Fibroblast of peridontal ligament (primary cell): ENCODE measurements around the gene EFHB.
"Not testable (repeated sequence)": the region's sequence is repeated elsewhere in the genome, so short reads cannot be mapped to it uniquely, and the experiment has no call there.

ENCODE experiments used
- DNase-seq: peaks from one replicate; pipeline ENCODE4 v3.0.0-alpha.2; 2010; ENCODE audit errors: extremely low read depth

Gene EFHB

DNA sequence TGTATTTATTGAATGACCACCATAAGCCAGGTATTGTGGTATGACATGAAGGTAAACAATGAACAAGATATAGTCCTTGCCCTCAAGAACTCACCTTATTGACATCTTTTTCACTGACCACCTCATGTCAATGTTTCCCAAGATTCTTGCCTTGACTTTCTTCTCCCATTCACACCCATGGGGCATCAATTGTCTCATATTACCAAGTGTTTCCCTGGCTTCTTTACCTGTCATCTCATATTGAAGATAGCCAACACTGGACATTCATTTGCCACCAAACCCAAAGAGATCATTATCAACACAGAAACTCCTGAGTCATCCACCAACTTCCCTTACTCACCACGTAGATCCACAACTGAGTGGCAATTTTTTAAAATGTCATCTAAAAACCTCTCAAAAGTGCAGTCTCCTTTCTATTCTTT is 2.2 kb downstream of the EFHB start:
- no peak for DNase-seq

DNA sequence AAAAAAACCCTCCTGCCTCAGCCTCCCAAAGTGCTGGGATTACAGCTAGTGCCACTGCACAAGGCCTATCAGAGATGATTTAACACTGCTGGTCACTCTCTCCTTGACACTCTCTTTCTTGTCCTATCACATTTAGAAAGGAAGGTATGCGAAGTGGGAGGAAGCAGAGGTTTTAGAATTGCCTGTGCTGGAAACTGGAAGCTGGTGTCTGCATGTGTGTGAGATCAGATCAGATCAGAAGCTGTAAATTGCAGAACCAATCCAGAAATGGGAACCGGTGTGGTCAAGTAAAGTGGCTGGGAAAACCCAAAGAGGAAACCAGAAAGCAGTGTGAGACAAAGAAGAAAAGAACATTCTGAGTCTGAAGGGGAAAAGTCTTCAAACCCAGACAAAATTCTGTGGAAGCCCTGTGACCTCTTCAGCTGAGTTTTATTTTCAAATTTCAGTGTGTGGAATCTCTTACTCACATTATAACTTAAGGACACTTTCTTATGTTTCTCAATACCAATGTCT is 2.8 kb downstream of the EFHB start:
- no peak for DNase-seq

DNA sequence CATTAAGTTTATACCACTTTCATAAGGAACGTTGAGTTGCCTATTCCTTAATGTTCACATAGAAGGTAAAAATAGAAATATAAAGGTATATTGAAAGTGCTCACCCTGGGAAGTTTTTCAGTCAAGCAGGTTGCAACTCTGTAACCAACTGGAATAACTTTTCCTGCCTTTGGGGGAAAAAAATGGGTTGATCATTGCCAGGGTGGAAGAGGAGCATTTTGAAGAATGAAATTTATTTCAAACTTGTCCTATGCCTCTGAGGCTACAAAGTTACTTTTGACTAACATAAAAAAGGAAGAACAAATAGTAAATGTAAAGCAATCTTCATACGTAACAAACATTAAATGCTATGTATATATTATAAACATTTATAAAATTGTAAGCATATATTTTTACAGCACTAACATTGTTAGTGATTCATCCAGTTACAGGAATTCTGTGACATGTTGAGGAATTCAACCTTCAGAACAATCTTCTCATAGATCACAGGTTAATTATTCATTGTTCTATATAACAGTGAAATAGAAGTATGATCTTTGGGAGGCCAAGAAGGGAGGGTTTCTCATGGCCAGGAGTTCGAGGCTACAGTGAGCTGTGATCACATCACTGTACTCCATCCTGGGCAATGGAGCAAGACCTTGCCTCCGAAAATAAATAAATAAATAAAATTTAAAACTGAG is 13.5 kb downstream of the EFHB start:
- no peak for DNase-seq

DNA sequence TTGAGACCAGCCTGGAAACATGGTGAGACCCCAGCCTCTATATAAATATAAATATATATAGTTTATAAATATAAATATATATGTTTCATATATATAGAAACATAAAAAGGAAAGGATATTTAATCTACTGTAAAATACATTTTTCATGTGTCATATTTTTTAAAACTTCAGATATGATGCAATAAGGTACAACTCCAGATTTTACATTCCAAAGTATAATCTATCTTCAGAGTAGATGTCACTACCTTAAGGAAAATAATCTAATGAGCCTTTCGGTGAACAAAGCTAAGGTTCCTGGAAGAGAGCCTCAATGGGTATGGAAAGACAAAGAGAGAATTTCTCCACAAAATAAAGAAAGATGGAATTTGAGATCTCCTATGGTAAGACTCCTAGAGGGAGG is 16.9 kb downstream of the EFHB start:
- DNase-seq, result no peak

DNA sequence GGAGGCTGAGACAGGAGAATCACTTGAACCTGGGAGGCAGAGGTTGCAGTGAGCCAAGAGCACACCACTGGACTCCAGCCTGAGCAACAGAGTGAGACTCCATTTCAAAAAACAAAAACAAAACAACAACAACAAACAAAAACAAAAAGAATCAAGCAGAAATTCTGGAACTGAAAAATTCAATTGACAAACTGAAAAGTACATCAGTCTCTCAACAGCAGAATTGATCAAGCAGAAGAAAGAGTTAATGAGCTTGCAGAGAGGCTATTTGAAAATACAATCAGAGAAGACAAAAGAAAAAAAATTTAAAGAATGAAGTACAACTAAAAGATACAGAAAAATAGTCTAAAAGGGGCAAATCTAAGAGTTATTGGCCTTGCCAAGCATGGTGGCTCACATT is 22.6 kb downstream of the EFHB start:
- no peak for DNase-seq

DNA sequence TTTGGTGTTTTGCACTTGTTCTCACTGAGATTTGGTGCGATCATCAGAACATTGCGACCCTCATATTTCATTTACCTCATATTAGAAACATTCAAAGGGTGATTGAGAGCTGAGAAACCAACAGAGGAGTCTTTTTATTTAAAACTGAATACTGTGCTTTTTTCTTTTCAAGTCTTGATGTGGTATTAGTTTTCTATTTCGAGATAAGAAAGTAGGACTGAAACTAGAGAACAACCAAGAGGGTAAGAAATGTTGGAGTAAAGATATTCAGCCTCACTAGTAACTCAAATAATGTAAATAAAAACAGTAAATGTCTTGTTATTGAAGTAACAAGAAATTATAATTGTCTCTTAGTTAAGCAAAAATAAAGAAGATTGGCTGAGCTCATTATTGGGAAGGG is 26.5 kb downstream of the EFHB start:
- no peak for DNase-seq

DNA sequence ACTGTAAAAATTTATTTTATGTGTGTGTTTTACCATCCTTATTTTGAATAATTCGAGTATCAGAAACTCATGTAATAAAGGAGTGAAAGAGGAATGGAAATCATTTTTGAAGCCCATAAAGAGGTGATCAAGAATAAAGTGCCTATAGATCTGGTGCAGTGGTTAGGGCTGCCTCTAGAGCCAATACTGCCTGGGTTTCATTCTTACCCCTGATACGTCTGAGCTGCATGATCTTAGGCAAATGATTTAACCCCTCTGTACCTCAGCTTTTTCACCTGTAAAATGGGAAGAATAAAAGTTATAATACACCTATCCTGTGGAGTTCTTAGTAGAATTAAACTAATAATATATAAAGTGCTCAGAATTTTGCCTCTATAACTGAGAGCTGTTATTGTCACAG is 30.4 kb downstream of the EFHB start:
- DNase-seq, result no peak

DNA sequence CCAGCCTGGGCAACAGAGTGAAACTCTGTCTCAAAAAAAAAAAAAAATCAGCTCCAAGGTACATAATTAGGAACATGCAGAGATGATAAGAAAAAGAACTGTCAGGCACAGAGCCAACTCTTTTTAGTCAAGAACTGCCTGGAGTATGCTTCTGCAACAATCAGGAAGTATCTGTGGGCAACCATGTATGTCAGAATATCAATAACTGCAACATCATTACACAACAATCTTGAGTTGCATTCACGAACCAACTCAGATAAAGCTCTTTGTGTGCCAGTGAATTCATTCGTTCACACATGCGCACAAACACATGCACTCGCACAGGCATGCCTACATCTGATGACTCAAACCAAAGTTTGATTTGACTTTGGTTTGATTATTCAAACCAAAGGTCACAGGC is 32.1 kb downstream of the EFHB start:
- DNase-seq, result peak; percentile 35

DNA sequence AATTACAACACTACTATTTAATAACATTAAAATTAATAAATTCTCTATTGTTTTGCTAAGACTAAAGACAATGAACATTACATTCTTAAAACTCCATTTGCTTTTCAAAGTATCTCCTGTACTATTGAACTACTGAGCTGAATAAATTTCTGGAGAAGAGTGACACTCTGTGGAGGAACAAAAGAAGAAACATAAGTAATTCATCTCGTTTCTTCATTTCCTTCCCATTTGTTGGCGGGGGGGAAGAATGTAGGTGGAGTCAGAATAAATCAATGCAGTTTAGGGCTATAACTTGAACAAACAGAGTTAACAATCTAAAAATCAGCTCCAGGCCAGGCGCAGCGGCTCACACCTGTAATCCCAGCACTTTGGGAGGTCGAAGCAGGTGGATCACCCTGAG is 32.7 kb downstream of the EFHB start:
- DNase-seq, result peak; percentile 53

DNA sequence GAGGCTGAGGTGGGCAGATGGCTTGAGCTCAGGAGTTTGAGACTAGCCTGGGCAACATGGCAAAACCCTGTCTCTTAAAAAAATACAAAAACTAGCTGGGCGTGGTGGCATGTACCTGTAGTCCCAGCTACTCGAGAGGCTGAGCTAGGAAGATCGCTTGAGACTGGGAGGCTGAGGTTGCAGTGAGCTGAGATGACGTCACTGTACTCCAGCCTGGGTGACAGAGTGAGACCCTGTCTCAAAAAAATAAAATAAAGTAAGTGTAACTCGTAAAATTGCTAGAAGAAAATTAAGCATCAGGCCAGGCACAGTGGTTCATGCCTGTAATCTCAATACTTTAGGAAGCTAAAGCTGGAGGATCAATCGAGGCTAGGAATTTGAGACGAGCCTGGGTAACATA is 34.2 kb downstream of the EFHB start:
- not testable (repeated sequence) for DNase-seq

DNA sequence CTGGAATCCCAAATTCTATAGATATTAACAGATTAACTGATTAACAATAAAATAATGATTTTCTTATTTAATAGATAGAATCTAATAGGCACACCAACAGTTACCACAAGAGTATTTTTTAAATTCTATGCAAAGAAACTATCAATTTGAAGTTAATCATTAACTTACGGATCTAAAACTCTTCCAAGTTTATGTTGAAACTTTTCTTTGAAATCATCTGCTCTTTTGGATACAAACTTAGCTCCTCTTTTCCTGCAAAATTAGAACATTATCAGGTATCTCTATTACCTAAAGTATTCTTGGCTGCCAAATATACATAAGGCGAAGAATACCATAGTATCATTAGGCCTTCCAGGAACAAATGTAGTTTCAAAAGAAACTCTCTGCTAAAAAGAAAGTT is 34.8 kb downstream of the EFHB start:
- no peak for DNase-seq

DNA sequence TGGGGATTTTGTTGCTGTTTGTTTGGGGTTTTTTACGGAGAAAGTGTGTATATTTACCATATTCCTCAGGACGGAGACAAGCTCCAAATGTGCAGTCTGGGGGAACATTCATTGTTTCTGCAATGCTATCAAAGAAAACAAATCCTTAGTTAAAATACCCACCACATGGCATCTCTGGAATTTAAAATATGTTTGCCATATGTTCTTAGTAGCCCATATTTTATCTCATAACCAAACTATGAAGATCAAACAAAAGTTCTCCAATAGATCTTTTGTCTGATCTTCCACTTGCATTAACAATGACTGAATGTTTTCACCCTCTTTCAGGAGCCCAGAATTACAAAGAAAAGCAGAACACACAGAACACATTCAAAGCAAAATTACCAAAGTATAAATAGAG is 35.3 kb downstream of the EFHB start:
- peak; percentile 43 for DNase-seq

DNA sequence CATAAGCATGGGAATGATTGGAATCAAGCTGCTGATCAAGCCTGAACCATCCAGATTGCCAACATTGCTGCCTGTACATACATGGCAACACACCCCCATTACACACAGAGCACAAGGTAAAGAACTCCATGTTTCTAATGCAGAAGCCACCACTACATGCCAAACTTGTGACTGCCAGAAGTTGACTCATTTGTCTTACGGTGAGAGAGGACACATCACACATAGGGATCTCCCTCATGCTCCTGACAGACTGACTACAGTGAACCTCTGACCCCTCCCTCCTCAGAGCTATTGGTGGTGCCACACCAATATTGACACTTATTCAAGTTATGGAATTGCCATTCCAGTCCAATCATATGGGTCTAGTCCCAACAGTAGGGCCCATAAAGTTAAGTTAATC is 42.3 kb downstream of the EFHB start:
- DNase-seq, result no peak

DNA sequence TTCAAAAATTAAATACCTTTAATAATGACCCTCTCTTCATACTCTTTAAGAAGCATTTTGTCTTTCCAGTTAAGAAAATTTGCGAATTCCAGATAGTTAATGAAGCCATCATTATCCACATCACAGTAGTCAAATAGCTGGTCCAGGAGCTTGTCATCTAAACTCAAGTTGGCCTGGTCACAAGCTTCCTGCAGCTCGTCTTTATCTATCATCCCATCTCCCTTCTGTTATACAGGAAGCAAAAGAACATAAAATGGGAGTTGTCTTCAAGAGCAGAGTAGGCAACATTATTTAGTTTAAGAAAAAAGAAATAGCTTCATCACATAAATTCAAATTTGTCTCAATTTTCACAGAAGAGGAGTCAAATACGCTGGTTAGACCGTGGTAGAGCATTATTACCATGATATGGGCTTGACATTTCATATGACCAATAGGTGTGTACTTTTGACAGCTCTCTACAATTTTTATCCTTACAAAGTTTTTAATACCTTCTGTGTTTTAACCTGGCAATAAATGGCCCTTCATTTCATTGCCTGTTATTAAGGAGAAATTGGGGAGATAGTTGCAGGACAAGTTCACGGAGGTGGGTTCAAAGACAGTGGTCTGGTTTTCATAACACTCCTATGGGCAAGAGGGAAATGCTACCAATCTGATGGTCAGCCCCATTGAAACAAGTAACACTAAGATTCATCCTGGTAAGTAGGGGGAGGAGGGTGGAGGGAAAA is 45.4 kb downstream of the EFHB start:
- DNase-seq, result no peak

DNA sequence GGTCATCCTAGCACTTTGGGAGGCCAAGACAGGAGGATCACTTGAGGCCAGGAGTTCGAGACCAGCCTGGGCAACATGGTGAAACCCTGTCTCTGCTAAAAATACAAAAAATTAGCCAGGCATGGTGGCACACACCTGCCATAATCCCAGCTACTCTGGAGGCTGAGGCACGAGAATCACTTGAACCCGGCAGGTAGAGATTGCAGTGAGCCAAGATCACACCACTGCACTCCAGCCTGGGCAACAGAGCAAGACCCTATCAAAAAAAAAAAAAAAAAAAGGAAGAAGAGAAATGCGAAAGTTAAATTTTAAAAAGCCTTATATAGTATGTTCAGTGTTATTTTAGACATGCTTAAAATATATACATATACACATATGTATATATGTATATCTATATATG is 46.9 kb downstream of the EFHB start:
- not testable (repeated sequence) for DNase-seq

DNA sequence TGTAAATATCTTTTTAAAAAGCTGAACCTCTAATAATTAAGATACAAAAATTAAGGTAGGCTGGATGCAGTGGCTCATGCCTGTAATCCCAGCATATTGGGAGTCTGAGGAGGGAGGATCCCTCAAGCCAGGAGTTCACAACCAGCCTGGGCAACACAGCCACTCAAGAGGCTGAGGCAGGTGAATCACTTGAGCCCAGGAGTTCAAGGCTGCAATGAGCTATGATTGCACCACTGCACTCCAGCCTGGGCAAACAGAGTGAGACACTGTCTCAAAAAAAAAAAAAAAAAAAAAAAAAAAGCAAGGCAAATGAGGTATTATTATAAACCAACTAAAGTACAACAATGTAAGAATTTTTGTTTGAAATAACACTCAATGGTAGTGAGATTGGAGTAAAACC is 47.6 kb downstream of the EFHB start:
- DNase-seq, result no peak

DNA sequence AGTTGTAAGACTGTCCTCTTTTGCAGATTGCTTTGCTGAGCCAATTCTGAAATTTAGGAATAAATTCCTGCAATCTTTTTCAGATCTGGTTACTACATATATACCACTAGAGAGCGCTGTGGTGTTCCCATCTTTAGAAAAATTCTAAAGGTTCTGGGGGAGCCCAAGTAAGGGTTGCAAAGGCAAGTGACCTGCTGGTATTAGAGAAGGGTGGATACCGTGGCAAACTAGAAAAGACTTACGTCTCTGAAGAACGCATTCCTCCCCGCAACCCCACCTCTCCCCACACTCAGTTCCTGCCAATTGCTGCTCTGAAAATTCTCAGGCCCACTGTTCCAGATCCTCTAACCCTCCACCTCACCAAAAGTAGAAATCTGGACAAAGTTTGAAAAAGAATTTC is 48.5 kb downstream of the EFHB start:
- DNase-seq, result peak; percentile 56

DNA sequence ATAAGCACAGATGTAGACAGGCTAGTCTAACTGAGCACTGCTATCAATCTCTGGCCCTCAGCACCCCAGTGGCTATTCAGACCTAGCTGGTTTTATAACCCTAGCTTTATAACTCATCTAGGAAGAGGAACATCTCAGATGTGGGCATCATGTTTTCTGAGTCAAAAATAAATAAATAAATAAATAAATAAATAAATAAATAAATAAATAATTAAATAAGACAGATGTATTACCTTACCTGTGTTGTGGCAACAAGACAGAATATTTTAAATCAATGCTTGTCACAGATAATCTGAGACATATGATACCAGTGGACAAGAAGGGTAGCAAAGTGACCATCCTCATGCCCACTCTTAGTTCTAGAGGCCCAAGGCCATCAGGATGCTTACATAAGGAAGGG is 52.2 kb downstream of the EFHB start:
- DNase-seq, result no peak

DNA sequence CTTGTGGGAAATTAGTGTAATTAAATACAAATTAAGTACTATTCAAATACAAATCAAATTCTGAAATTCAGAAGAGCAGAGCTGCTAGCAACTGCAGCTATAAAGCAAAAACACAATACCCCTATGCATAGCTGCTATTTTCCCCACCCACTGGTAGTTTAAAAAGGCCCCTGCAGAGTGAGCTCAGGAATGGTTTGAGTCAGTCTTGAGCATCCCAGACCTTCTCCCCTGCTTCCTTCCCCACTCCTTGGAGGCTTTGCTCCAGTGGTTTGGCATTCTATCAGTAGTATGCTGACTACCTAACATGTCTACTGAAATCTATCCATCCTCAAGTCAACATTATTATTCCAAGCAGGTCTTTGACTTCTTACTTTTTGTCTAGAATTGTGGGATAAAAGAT is 53.0 kb downstream of the EFHB start:
- DNase-seq, result no peak

DNA sequence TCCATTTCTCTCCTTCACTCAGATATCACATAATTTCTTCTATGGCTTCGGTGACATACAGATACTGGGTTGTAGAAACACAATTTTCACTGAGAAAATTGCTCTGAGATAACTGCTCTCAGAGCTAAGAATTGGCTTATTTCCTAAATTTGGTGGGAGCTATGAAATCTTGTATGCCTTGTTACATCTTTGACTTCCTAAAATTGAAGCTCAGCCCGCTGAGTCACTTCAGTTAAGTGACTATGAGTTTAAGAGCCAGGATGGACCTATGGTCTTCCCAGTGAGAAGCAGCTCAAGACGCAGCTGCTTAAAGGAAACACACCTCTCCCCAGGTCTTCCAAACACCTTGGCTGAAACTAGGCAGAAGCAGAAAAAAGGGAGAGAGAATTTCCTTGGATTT is 56.4 kb downstream of the EFHB start:
- DNase-seq, result no peak

DNA sequence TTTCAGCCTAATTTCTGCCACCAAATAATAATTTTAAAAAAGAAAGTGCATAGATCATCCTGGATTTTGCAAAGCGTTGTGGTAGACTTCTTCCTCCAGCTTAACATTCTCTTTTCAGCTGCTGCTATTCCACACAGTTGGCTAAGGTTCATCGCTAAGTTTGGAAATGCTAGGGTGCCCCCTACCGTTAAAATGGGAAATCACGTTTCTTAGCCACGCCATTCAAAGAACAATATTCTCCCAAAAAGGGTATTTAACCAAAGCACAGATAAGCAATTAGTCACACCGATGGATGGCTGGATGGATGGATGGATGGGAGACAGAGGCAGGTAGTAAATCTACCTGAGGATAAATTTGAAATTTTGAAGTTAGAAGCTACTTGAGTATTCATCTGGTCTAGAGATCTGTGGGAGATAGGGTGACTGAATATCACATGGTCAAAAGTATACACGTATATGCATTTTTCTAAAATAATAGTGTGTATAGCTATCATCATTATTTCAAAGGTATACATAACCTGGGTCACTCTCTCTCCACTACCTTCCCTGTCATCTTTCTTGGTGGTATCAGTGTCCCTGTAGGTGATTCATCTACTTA is 67.2 kb downstream of the EFHB start:
- DNase-seq, result peak; percentile 79

DNA sequence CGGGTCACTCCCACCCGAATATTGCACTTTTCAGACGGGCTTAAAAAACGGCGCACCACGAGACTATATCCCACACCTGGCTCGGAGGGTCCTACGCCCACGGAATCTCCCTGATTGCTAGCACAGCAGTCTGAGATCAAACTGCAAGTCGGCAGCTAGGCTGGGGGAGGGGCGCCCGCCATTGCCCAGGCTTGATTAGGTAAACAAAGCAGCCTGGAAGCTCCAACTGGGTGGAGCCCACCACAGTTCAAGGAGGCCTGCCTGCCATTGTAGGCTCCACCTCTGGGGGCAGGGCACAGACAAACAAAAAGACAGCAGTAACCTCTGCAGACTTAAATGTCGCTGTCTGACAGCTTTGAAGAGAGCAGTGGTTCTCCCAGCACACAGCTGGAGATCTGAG is 78.7 kb downstream of the EFHB start:
- not testable (repeated sequence) for DNase-seq

DNA sequence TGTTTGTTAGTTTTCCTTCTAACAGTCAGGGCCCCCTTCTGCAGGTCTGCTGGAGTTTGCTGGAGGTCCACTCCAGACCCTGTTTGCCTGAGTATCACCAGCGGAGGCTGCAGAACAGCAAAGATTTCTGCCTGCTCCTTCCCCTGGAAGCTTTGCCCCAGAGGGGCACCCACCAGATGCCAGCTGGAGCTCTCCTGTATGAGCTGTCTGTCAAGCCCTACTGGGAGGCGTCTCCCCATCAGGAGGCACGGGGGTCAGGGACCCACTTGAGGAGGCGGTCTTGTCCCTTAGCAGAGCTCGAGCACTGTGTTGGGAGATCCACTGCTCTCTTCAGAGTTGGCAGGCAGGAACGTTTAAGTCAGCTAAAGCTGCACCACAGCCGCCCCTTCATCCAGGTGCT is 87.4 kb downstream of the EFHB start:
- DNase-seq, result not testable (repeated sequence)
